ENCODE results near the gene ATF3.

ATF3 gene

DNA sequence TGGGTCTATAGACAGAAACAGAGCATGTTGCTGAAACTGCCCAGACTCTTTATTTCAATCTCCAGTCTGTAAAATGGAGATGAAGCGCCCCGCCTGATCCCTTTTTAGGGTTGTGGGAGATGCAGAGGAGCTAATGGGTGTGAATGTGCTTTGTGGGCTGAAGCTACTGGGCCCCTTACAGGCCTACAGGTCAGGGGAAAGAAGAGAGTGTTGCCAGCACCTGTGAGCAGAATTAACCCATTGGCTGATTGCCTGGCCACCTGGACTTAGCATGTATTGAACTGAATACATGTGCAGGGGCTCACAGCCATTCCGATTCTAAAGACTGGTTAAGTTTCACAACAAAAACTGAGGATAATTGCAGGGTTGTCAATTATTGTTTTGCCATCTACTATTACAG, 13.9 kb upstream of the ATF3 start:
- POLR2A ChIA-PET = interaction anchor here (1.0 to 2.4 kb wide), 4 partner anchors 14 to 131 kb away, joined by 3 to 25 read pairs (median 6); partner anchors contain the start of gene ATF3
- no peaks in the 10 kb centered on the region for H3K9me3 ChIP-seq (ENCODE audit: control insufficient read depth, insufficient read depth, low read depth, low read length)
- CTCF ChIA-PET = interaction anchor here (0.7 to 1.6 kb wide), 3 partner anchors 27 to 118 kb away, joined by 3 read pairs; no protein-coding TSS in a partner anchor
- H3K4me1 ChIP-seq (ENCODE audit: control insufficient read depth, insufficient read depth, low read length) = no peaks in the 10 kb centered on the region
- H3K4me3 ChIP-seq (ENCODE audit: low read depth, low read length) = no peak overlapping the region
- H3K27ac ChIP-seq (ENCODE audit: extremely low read depth, low read depth, low read length) = no peak overlapping the region
- TF ChIP-seq, protein P1, sequence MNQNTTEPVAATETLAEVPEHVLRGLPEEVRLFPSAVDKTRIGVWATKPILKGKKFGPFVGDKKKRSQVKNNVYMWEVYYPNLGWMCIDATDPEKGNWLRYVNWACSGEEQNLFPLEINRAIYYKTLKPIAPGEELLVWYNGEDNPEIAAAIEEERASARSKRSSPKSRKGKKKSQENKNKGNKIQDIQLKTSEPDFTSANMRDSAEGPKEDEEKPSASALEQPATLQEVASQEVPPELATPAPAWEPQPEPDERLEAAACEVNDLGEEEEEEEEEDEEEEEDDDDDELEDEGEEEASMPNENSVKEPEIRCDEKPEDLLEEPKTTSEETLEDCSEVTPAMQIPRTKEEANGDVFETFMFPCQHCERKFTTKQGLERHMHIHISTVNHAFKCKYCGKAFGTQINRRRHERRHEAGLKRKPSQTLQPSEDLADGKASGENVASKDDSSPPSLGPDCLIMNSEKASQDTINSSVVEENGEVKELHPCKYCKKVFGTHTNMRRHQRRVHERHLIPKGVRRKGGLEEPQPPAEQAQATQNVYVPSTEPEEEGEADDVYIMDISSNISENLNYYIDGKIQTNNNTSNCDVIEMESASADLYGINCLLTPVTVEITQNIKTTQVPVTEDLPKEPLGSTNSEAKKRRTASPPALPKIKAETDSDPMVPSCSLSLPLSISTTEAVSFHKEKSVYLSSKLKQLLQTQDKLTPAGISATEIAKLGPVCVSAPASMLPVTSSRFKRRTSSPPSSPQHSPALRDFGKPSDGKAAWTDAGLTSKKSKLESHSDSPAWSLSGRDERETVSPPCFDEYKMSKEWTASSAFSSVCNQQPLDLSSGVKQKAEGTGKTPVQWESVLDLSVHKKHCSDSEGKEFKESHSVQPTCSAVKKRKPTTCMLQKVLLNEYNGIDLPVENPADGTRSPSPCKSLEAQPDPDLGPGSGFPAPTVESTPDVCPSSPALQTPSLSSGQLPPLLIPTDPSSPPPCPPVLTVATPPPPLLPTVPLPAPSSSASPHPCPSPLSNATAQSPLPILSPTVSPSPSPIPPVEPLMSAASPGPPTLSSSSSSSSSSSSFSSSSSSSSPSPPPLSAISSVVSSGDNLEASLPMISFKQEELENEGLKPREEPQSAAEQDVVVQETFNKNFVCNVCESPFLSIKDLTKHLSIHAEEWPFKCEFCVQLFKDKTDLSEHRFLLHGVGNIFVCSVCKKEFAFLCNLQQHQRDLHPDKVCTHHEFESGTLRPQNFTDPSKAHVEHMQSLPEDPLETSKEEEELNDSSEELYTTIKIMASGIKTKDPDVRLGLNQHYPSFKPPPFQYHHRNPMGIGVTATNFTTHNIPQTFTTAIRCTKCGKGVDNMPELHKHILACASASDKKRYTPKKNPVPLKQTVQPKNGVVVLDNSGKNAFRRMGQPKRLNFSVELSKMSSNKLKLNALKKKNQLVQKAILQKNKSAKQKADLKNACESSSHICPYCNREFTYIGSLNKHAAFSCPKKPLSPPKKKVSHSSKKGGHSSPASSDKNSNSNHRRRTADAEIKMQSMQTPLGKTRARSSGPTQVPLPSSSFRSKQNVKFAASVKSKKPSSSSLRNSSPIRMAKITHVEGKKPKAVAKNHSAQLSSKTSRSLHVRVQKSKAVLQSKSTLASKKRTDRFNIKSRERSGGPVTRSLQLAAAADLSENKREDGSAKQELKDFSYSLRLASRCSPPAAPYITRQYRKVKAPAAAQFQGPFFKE (tag by site-specific recombination; IDR thresholded peaks at IDR 0.05; ENCODE audit: borderline replicate concordance) = no peak
- peak; percentile 45; the same call in 1 of the 2 replicates for TF ChIP-seq SP7 (tag by site-specific recombination; IDR thresholded peaks at IDR 0.05)
- TF ChIP-seq ZNF155 (tag by site-specific recombination; IDR thresholded peaks at IDR 0.05) = no peak
- no peaks in the 10 kb centered on the region for H3K36me3 ChIP-seq (ENCODE audit: control insufficient read depth in 2 of 2, insufficient read depth in 1 of 2, low read length in 2 of 2)

DNA sequence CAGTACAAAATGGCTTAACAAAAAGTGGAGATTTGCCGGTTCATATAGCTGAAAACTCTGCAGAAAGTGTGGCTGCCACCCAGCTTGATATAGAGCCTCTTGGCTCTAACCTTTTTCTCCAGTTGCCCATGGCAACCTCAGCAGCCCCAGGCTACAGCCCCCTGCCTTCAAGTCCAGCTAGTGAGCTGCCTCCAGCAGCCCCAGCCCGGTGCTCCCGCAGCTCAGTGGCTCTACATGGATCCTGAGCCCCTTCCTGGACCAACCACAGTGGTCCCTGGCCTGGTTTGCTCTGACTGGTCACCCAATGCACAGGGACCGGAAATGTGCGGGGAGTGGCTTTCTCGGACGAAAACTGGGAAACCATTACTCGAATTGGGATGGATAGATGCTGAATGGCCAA, 13.3 kb upstream of the ATF3 start:
- TF ChIP-seq ZNF184 (tag by site-specific recombination; IDR thresholded peaks at IDR 0.05) (no peak), ZNF792 (tag by site-specific recombination; IDR thresholded peaks at IDR 0.05) (no peak), CTCF (tag by site-specific recombination; IDR thresholded peaks at IDR 0.05) (no peak)
- POLR2A ChIA-PET = interaction anchor here (1.5 to 2.4 kb wide), 3 partner anchors 13 to 53 kb away, joined by 3 to 25 read pairs (median 4); partner anchors contain the start of gene ATF3
- H3K4me3 ChIP-seq (ENCODE audit: low read depth, low read length) = no peak overlapping the region

GRCh38 chr1:212595787-212596714, 12.5 kb upstream of the ATF3 start:
- no peaks in the 10 kb centered on the region; the same call in 1 of the 2 replicates for H3K4me1 ChIP-seq (ENCODE audit: control insufficient read depth, insufficient read depth, low read length)
- ChIA-PET CTCF (interaction anchor here (0.7 to 2.4 kb wide), 6 partner anchors 11 to 141 kb away, joined by 4 to 23 read pairs (median 8); no protein-coding TSS in a partner anchor), POLR2A (interaction anchor here (1.1 to 4.9 kb wide), 4 partner anchors 12 to 119 kb away, joined by 3 to 79 read pairs (median 14); partner anchors contain the start of gene ATF3)
- H3K9me3 ChIP-seq (ENCODE audit: control insufficient read depth, insufficient read depth, low read depth, low read length) = no peaks in the 10 kb centered on the region
- peak overlapping the region; percentile 3; the same call in 1 of the 2 replicates for H3K4me3 ChIP-seq (ENCODE audit: low read depth, low read length)
- peak overlapping the region; percentile 42; the same call in 1 of the 2 replicates for H3K27ac ChIP-seq (ENCODE audit: extremely low read depth, low read depth, low read length)
- H3K36me3 ChIP-seq (ENCODE audit: control insufficient read depth in 2 of 2, insufficient read depth in 1 of 2, low read length in 2 of 2) = no peaks in the 10 kb centered on the region
- TF ChIP-seq KLF16 (tag by site-specific recombination; IDR thresholded peaks at IDR 0.05) (peak; percentile 31; the same call in 1 of the 2 replicates), ZNF354C (tag by site-specific recombination; IDR thresholded peaks at IDR 0.05; ENCODE audit: borderline replicate concordance, low read depth) (no peak), ZNF660 (tag by site-specific recombination; IDR thresholded peaks at IDR 0.05) (peak; percentile 72; the same call in 1 of the 2 replicates), ZNF645 (tag by site-specific recombination; IDR thresholded peaks at IDR 0.05) (no peak), ZNF843 (tag by site-specific recombination; IDR thresholded peaks at IDR 0.05) (peak; percentile 94), ZNF112 (tag by site-specific recombination; IDR thresholded peaks at IDR 0.05) (no peak), ZBTB21 (tag by site-specific recombination; IDR thresholded peaks at IDR 0.05) (peak; percentile 93), ZEB2 (tag by site-specific recombination; IDR thresholded peaks at IDR 0.05) (peak; percentile 95), ZNF223 (tag by site-specific recombination; IDR thresholded peaks at IDR 0.05) (no peak), ZNF549 (tag by site-specific recombination; IDR thresholded peaks at IDR 0.05) (no peak), RBAK (tag by site-specific recombination; IDR thresholded peaks at IDR 0.05) (no peak), OSR2 (tag by site-specific recombination; IDR thresholded peaks at IDR 0.05) (peak; percentile 63; the same call in 1 of the 2 replicates), ZNF391 (tag by site-specific recombination; IDR thresholded peaks at IDR 0.05; ENCODE audit: borderline replicate concordance, low read depth) (peak; percentile 79; the same call in 1 of the 2 replicates), ZNF830 (tag by site-specific recombination; IDR thresholded peaks at IDR 0.05; ENCODE audit: low read depth) (no peak)

More for the DNA sequence above, 13.3 kb upstream of the ATF3 start:
- no peaks in the 10 kb centered on the region for H3K9me3 ChIP-seq (ENCODE audit: control insufficient read depth, insufficient read depth, low read depth, low read length)
- H3K27ac ChIP-seq (ENCODE audit: extremely low read depth, low read depth, low read length) = no peak overlapping the region
- no peaks in the 10 kb centered on the region for H3K36me3 ChIP-seq (ENCODE audit: control insufficient read depth in 2 of 2, insufficient read depth in 1 of 2, low read length in 2 of 2)
- no peaks in the 10 kb centered on the region for H3K4me1 ChIP-seq (ENCODE audit: control insufficient read depth, insufficient read depth, low read length)
- CTCF ChIA-PET = interaction anchor here (0.6 to 1.6 kb wide), 4 partner anchors 28 to 139 kb away, joined by 3 read pairs; no protein-coding TSS in a partner anchor

Data from HEK293 (cell line).